ENCODE data around the gene AUH. TPM values are rescaled to one million over a fixed set of nuclear protein-coding genes. Genes with fewer than 3 reads are reported as not detected.

Gene AUH
- polyA plus RNA-seq, 3 donors: 4.0 to 9.9 (median 8.4) TPM

DNA sequence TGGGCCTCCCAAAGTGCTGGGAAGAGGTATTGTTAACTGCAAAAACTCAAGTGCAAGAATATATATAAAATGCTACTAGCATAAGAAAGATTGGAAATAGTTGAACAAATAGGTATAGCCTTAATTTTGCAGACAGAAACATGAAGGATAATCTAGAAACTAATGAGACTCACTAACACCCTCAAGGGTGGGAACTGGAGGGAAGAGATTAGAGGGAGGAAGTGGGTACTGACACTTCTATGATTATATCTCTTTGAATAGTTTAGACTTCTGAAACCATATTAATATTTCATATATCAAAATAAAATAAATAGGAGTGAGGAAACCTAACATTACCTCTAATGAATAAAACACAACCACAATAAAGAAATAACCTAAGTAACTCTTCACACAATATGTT, 23.0 kb downstream of the AUH start:
- H3K27me3 ChIP-seq (ENCODE audit: control insufficient read depth in 2 of 2, insufficient read depth in 2 of 2, low read length in 2 of 2): no peaks in the 10 kb centered on the region
- no peak overlapping the region for H3K9ac ChIP-seq (ENCODE audit: insufficient read depth, low read length, poor library complexity, severe bottlenecking)
- Mint-ChIP-seq H3K4me3 (no peak overlapping the region), H3K9me3 (peaks cover 3 to 8% (median 5%) of the 10 kb centered on the region in 7 donors), H3K27ac (peak overlapping the region in 1 of 7 donors; percentile 76), H3K27me3 (ENCODE audit: low read depth in 3 of 3) (peaks cover 0 to 2% (median 1%) of the 10 kb centered on the region in 3 donors), H3K4me1 (peaks cover 2% of the 10 kb centered on the region), H3K36me3 (peaks cover 48 to 53% of the 10 kb centered on the region in 2 donors)
- no peak overlapping the region for H2AFZ ChIP-seq (ENCODE audit: insufficient read depth, low read depth, low read length, poor library complexity, severe bottlenecking)
- H3K79me2 ChIP-seq (ENCODE audit: insufficient read depth, low read length): no peaks in the 10 kb centered on the region
- intact Hi-C loops (cut with micrococcal nuclease): no loop called here
- no peak overlapping the region for H3K4me3 ChIP-seq (replicated peaks in 1 of 3; ENCODE audit: low read depth in 2 of 3, low read length in 3 of 3)
- TF ChIP-seq, protein P1, sequence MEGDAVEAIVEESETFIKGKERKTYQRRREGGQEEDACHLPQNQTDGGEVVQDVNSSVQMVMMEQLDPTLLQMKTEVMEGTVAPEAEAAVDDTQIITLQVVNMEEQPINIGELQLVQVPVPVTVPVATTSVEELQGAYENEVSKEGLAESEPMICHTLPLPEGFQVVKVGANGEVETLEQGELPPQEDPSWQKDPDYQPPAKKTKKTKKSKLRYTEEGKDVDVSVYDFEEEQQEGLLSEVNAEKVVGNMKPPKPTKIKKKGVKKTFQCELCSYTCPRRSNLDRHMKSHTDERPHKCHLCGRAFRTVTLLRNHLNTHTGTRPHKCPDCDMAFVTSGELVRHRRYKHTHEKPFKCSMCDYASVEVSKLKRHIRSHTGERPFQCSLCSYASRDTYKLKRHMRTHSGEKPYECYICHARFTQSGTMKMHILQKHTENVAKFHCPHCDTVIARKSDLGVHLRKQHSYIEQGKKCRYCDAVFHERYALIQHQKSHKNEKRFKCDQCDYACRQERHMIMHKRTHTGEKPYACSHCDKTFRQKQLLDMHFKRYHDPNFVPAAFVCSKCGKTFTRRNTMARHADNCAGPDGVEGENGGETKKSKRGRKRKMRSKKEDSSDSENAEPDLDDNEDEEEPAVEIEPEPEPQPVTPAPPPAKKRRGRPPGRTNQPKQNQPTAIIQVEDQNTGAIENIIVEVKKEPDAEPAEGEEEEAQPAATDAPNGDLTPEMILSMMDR (IDR thresholded peaks at IDR 0.05): no peak
- H4K20me1 ChIP-seq (ENCODE audit: insufficient read depth, low read length): no peaks in the 10 kb centered on the region
- peaks cover 16 to 47% of the 10 kb centered on the region in 2 donors for H3K36me3 ChIP-seq (replicated peaks in 1 of 2; ENCODE audit: control insufficient read depth in 1 of 2, insufficient read depth in 2 of 2, low read length in 2 of 2)
- H3K9me3 ChIP-seq (replicated peaks in 1 of 2; ENCODE audit: control insufficient read depth in 1 of 2, insufficient read depth in 1 of 2, low read length in 2 of 2): peaks cover 6 to 7% of the 10 kb centered on the region in 2 donors
- no peak for DNase-seq
- H3K27ac ChIP-seq (ENCODE audit: low read depth in 1 of 2, low read length in 2 of 2): no peak overlapping the region
- no peaks in the 10 kb centered on the region for H3K4me1 ChIP-seq (ENCODE audit: control insufficient read depth in 1 of 2, insufficient read depth in 2 of 2, low read length in 2 of 2)
- no peak overlapping the region for H3K4me2 ChIP-seq (replicated peaks; ENCODE audit: extremely low read depth, low read length, poor library complexity, severe bottlenecking)

DNA sequence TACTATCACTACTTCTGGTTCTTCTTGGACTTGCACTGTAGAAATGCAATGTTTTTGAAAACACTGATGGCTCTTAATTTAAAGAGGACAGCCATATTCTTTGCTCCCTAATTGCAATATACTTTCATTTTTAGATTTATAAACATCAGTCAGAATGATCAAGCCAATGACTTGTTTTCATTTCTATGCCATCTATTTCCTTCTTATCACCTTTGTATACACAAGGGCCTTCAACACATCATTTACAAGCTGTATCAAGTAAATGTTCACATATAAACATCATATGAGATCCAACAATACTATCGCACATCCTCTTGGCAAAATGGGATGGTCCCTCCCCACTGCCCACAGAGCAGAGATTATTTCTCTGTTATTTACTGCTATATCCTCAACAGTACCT, 24.9 kb downstream of the AUH start:
- Histone ChIP-seq H2AFZ (ENCODE audit: insufficient read depth, low read depth, low read length, poor library complexity, severe bottlenecking) (no peak overlapping the region), H3K36me3 (replicated peaks in 1 of 2; ENCODE audit: control insufficient read depth in 1 of 2, insufficient read depth in 2 of 2, low read length in 2 of 2) (peaks cover 9 to 30% of the 10 kb centered on the region in 2 donors), H3K9ac (ENCODE audit: insufficient read depth, low read length, poor library complexity, severe bottlenecking) (no peak overlapping the region), H3K27me3 (ENCODE audit: control insufficient read depth in 2 of 2, insufficient read depth in 2 of 2, low read length in 2 of 2) (no peaks in the 10 kb centered on the region), H3K4me1 (ENCODE audit: control insufficient read depth in 1 of 2, insufficient read depth in 2 of 2, low read length in 2 of 2) (peaks cover 0 to 6% of the 10 kb centered on the region in 2 donors), H3K4me3 (replicated peaks in 1 of 3; ENCODE audit: low read depth in 2 of 3, low read length in 3 of 3) (no peak overlapping the region), H4K20me1 (ENCODE audit: insufficient read depth, low read length) (no peaks in the 10 kb centered on the region), H3K27ac (ENCODE audit: low read depth in 1 of 2, low read length in 2 of 2) (no peak overlapping the region), H3K79me2 (ENCODE audit: insufficient read depth, low read length) (no peaks in the 10 kb centered on the region), H3K4me2 (replicated peaks; ENCODE audit: extremely low read depth, low read length, poor library complexity, severe bottlenecking) (no peak overlapping the region), H3K9me3 (replicated peaks in 1 of 2; ENCODE audit: control insufficient read depth in 1 of 2, insufficient read depth in 1 of 2, low read length in 2 of 2) (peaks cover 0 to under 1% of the 10 kb centered on the region in 2 donors)
- H3K9me3 Mint-ChIP-seq: peaks cover 0 to 2% (median 0%) of the 10 kb centered on the region in 7 donors
- DNase-seq: no peak
- no CpG with 5 or more reads among the region's 1 CpG for WGBS (ENCODE audit: insufficient coverage)
- intact Hi-C loops (cut with micrococcal nuclease): no loop called here
- peaks cover 36 to 40% of the 10 kb centered on the region in 2 donors for H3K36me3 Mint-ChIP-seq
- H3K27me3 Mint-ChIP-seq (ENCODE audit: low read depth in 3 of 3): peaks cover 0 to 4% (median 3%) of the 10 kb centered on the region in 3 donors
- H3K27ac Mint-ChIP-seq: no peak overlapping the region
- H3K4me1 Mint-ChIP-seq: peaks cover 12% of the 10 kb centered on the region
- TF ChIP-seq, protein P1 (IDR thresholded peaks at IDR 0.05): no peak
- no peak overlapping the region for H3K4me3 Mint-ChIP-seq
